Common myeloid progenitor, CD34-positive (primary cell): ENCODE measurements around the gene GMPPA.

Source experiments
- CTCF ChIA-PET: fragments of 350-600 bp; sonication (Branson Sonifier 250); formaldehyde crosslinking; loops from one replicate; lab custom pipeline; 2021; ENCODE audit warnings: antibody characterized with exemption; lab: Charles Lee
- POLR2A ChIA-PET: fragments of 350-600 bp; sonication (Branson Sonifier 250); formaldehyde crosslinking; loops from one replicate; lab custom pipeline; 2021; ENCODE audit warnings: antibody characterized with exemption; lab: Charles Lee
- DNase-seq, 3 donors: peaks; one replicate each; pipeline versions ENCODE4 v3.0.0 to v3.0.0-alpha.2; 2013
- H3K27ac ChIP-seq, 2 experiments: 1 replicate in 1 of 2; 2 replicates in 1 of 2; pipeline ENCODE4 v1.7.0; 2013; ENCODE audit warnings: inconsistent platforms in 2 of 2, low read length in 2 of 2, mild to moderate bottlenecking in 2 of 2, low read depth in 1 of 2, moderate library complexity in 1 of 2; ENCODE audit not compliant: severe bottlenecking in 2 of 2, insufficient read depth in 1 of 2, poor library complexity in 1 of 2
- H3K27me3 ChIP-seq, 5 experiments: replicated peaks in 2 of 5; 1 replicate in 3 of 5; 2 replicates in 2 of 5; pipeline versions ENCODE4 v1.6.1 to v1.7.0; 2013; ENCODE audit warnings: low read length in 4 of 5, mild to moderate bottlenecking in 2 of 5, moderate library complexity in 2 of 5, inconsistent platforms in 1 of 5; ENCODE audit not compliant: insufficient read depth in 5 of 5, control insufficient read depth in 4 of 5
- H3K36me3 ChIP-seq, 4 experiments: 1 replicate in 2 of 4; 2 replicates in 2 of 4; pipeline versions ENCODE4 v1.6.1 to v1.7.0; 2013; ENCODE audit warnings: low read length in 3 of 4, control low read depth in 1 of 4, mild to moderate bottlenecking in 1 of 4; ENCODE audit not compliant: control insufficient read depth in 4 of 4, insufficient read depth in 4 of 4
- H3K4me1 ChIP-seq, 4 experiments: 1 replicate in 3 of 4; 2 replicates in 1 of 4; pipeline versions ENCODE4 v1.6.1 to v1.7.1; 2013; ENCODE audit warnings: low read length in 3 of 4, mild to moderate bottlenecking in 3 of 4, control low read depth in 1 of 4, inconsistent platforms in 1 of 4, moderate library complexity in 1 of 4; ENCODE audit not compliant: control insufficient read depth in 4 of 4, insufficient read depth in 4 of 4; ENCODE audit errors: control extremely low read depth in 1 of 4
- H3K4me3 ChIP-seq, 7 experiments: 1 replicate in 4 of 7; 2 replicates in 3 of 7; pipeline versions ENCODE4 v1.5.1 to v1.7.0; 2013; ENCODE audit warnings: mild to moderate bottlenecking in 7 of 7, low read length in 6 of 7, moderate library complexity in 6 of 7, inconsistent platforms in 2 of 7, low read depth in 2 of 7, control low read depth in 1 of 7; ENCODE audit not compliant: insufficient read depth in 4 of 7, control insufficient read depth in 1 of 7; ENCODE audit errors: extremely low read depth in 1 of 7
- H3K9me3 ChIP-seq, 5 experiments: 1 replicate in 4 of 5; 2 replicates in 1 of 5; pipeline versions ENCODE4 v1.6.1 to v1.7.1; 2013; ENCODE audit warnings: low read length in 4 of 5, mild to moderate bottlenecking in 2 of 5, inconsistent platforms in 1 of 5, low read depth in 1 of 5, moderate library complexity in 1 of 5; ENCODE audit not compliant: control insufficient read depth in 4 of 5, insufficient read depth in 2 of 5; ENCODE audit errors: control extremely low read depth in 1 of 5
- WGBS: methylation state at CpG from one replicate; pipeline ENCODE4 v1.1.5; 2013; ENCODE audit not compliant: insufficient coverage; 5-methylcytosine and 5-hydroxymethylcytosine counted together

Gene GMPPA

DNA sequence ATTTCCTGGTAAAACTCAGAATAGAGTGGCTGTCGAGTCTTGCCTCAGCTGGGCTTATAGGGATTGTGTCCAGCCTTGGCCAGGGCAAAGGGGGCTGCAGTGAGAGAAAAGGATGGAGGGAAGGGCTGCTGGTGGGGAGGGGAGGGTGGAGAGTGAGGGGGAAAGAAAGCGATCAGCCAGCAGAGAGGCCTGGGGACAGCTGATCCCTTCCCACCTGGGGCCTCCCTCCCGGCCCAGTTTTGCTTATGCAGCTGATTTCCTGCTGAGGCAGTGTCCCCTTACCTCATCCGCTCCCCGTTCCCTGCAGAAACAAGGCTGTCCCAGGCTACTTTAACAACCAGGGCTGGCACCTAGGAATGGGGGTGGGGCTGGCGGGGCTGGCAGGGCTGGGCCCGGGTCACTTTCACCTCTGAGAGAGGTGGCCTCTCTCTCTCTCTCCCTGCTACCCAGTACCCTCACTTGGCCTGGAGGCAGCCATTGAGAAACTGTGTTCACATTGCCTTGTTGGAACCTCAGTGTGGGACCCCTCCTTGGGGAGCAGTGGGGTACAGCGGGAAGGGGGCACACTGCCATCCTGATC is 12.2 kb upstream of the GMPPA start:
- no peaks in the 10 kb centered on the region for H3K36me3 ChIP-seq
- CTCF ChIA-PET, result interaction anchor here (1.2 to 60.5 kb wide), 7 partner anchors 9 to 156 kb away, joined by 3 to 1724 read pairs (median 12); partner anchors contain the start of genes ASIC4, CHPF and TMEM198

DNA sequence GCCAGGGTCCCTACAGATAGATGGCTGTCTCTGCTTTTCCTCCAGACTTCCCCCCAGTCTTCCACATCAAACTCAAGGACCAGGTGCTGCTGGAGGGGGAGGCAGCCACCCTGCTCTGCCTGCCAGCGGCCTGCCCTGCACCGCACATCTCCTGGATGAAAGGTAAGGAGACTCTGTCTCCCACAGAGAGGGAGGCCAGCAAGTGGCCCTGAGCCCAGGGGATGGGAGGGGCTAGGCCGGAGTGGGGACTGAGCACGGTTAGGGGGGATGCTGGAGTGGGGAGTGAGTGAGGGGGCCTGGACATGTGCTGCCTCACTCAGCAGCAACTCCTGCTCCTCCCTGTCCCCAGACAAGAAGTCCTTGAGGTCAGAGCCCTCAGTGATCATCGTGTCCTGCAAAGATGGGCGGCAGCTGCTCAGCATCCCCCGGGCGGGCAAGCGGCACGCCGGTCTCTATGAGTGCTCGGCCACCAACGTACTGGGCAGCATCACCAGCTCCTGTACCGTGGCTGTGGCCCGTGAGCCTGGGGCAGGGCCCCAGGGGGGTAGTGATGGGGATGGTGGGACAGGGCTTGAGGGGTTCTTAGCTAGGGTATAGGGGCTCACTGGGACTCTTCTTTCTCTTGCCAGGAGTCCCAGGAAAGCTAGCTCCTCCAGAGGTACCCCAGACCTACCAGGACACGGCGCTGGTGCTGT is 10.4 kb upstream of the GMPPA start:
- peaks cover 0 to 17% (median 12%) of the 10 kb centered on the region in 4 experiments for H3K4me1 ChIP-seq
- H3K36me3 ChIP-seq, result no peaks in the 10 kb centered on the region
- no peak overlapping the region for H3K27ac ChIP-seq
- CTCF ChIA-PET, result interaction anchor here (0.9 to 60.5 kb wide), 4 partner anchors 7 to 36 kb away, joined by 3 to 1724 read pairs (median 42); partner anchors contain the start of genes ASIC4, CHPF, GMPPA and TMEM198
- peaks cover 0 to 77% (median 27%) of the 10 kb centered on the region in 5 experiments for H3K27me3 ChIP-seq
- POLR2A ChIA-PET, result no interaction called here
- H3K9me3 ChIP-seq, result no peaks in the 10 kb centered on the region
- DNase-seq, result no peak
- 98% methylated on average over 11 of the region's 17 CpGs for WGBS
- H3K4me3 ChIP-seq, result no peak overlapping the region

More for the DNA sequence above, 12.2 kb upstream of the GMPPA start:
- Histone ChIP-seq H3K4me1 (peaks cover 0 to 18% (median 12%) of the 10 kb centered on the region in 4 experiments), H3K4me3 (no peak overlapping the region), H3K27ac (no peak overlapping the region), H3K27me3 (peaks cover 0 to 77% (median 40%) of the 10 kb centered on the region in 5 experiments), H3K9me3 (no peaks in the 10 kb centered on the region)
- 55% methylated on average over 5 of the region's 8 CpGs for WGBS
- DNase-seq, result no peak
- POLR2A ChIA-PET, result interaction anchor here (0.8 kb wide), 1 partner anchor 24 kb away, joined by 3 read pairs; no protein-coding TSS in a partner anchor

DNA sequence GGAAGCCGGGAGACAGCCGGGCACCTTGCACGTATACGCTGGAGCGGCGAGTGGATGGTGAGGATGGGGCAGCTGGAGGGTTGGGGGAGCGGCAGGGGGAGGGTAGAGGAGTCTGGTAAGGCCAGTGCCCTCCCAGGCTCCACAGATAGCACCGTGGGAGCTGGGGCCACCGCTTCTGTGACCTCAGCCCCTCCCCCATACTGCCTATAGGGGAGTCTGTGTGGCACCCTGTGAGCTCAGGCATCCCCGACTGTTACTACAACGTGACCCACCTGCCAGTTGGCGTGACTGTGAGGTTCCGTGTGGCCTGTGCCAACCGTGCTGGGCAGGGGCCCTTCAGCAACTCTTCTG is 9.9 kb upstream of the GMPPA start:
- CTCF ChIA-PET, result interaction anchor here (0.9 to 60.5 kb wide), 3 partner anchors 11 to 36 kb away, joined by 3 to 1724 read pairs (median 5); partner anchors contain the start of genes ASIC4, CHPF, GMPPA and TMEM198
- no peak overlapping the region for H3K27ac ChIP-seq
- H3K4me1 ChIP-seq, result peaks cover 0 to 12% (median 9%) of the 10 kb centered on the region in 4 experiments
- WGBS, result 95% methylated on average over 13 of the region's 14 CpGs
- no peak for DNase-seq
- H3K9me3 ChIP-seq, result no peaks in the 10 kb centered on the region
- peaks cover 0 to 77% (median 25%) of the 10 kb centered on the region in 5 experiments for H3K27me3 ChIP-seq
- H3K36me3 ChIP-seq, result no peaks in the 10 kb centered on the region
- no peak overlapping the region for H3K4me3 ChIP-seq
- POLR2A ChIA-PET, result no interaction called here

DNA sequence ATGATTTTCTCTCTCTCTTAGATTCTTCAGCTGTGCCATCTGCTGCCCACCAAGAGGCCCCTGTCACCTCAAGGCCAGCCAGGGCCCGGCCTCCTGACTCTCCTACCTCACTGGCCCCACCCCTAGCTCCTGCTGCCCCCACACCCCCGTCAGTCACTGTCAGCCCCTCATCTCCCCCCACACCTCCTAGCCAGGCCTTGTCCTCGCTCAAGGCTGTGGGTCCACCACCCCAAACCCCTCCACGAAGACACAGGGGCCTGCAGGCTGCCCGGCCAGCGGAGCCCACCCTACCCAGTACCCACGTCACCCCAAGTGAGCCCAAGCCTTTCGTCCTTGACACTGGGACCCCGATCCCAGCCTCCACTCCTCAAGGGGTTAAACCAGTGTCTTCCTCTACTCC is 9.4 kb upstream of the GMPPA start:
- Histone ChIP-seq H3K9me3 (no peaks in the 10 kb centered on the region), H3K4me3 (no peak overlapping the region), H3K27me3 (peaks cover 0 to 77% (median 25%) of the 10 kb centered on the region in 5 experiments), H3K4me1 (peaks cover 0 to 7% (median 5%) of the 10 kb centered on the region in 4 experiments), H3K27ac (no peak overlapping the region), H3K36me3 (no peaks in the 10 kb centered on the region)
- DNase-seq, result no peak
- 87% methylated on average over 9 of the region's 9 CpGs for WGBS
- ChIA-PET CTCF (interaction anchor here (0.6 to 60.5 kb wide), 5 partner anchors 10 to 87 kb away, joined by 3 to 1724 read pairs (median 3); partner anchors contain the start of genes ASIC4, CHPF, GMPPA and TMEM198), POLR2A (no interaction called here)

DNA sequence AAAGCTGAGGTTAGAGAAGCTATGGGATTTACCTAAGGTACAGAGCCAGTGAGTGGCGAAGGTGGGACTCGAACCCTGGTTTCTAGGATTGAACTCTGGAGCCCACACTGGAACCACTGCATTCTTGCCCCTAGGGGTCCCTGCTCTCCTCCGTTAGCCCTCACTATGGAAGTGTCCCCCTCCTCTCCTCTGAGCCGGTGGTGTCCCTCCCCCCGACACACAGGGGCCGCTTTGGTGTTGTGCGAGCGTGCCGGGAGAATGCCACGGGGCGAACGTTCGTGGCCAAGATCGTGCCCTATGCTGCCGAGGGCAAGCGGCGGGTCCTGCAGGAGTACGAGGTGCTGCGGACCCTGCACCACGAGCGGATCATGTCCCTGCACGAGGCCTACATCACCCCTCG is 8.5 kb upstream of the GMPPA start:
- peaks cover 0 to 77% (median 25%) of the 10 kb centered on the region in 5 experiments for H3K27me3 ChIP-seq
- no peak for DNase-seq
- H3K36me3 ChIP-seq, result no peaks in the 10 kb centered on the region
- no peak overlapping the region for H3K4me3 ChIP-seq
- POLR2A ChIA-PET, result no interaction called here
- H3K4me1 ChIP-seq, result peaks cover 0 to under 1% (median 0%) of the 10 kb centered on the region in 4 experiments
- 93% methylated on average over 12 of the region's 23 CpGs for WGBS
- H3K9me3 ChIP-seq, result no peaks in the 10 kb centered on the region
- CTCF ChIA-PET, result interaction anchor here (1.0 to 60.5 kb wide), 3 partner anchors 15 to 88 kb away, joined by 3 to 1724 read pairs (median 3); partner anchors contain the start of genes ASIC4, CHPF and TMEM198
- no peak overlapping the region for H3K27ac ChIP-seq

DNA sequence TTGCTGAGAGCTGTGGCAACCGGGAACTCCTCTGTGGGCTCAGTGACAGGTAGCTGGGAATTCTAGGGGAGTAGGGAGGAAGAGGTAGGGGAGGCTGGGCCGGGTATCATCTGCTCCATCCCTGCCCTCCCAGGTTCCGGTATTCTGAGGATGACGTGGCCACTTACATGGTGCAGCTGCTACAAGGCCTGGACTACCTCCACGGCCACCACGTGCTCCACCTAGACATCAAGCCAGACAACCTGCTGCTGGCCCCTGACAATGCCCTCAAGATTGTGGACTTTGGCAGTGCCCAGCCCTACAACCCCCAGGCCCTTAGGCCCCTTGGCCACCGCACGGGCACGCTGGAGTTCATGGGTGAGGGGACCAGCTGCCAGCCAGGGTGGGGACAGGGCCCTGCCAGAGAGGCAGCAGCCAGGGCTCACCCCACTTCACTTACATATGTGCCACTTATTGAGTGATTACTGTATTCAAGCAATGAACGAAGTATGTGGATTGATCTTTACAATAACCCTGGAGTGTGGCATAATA is 8.0 kb upstream of the GMPPA start:
- CTCF ChIA-PET, result interaction anchor here (1.0 to 60.5 kb wide), 4 partner anchors 13 to 71 kb away, joined by 3 to 1724 read pairs (median 11); partner anchors contain the start of genes ASIC4, CHPF and TMEM198
- POLR2A ChIA-PET, result no interaction called here
- Histone ChIP-seq H3K36me3 (no peaks in the 10 kb centered on the region), H3K4me3 (no peak overlapping the region), H3K9me3 (no peaks in the 10 kb centered on the region), H3K27me3 (peaks cover 0 to 77% (median 28%) of the 10 kb centered on the region in 5 experiments), H3K4me1 (peaks cover 0 to 6% (median 0%) of the 10 kb centered on the region in 4 experiments), H3K27ac (no peak overlapping the region)
- WGBS, result 97% methylated on average over 9 of the region's 10 CpGs
- DNase-seq, result no peak
